WI38 (cell line): Measurements from ENCODE around the gene KRT72.

Experiments used
- H3K4me3 ChIP-seq: 2 replicates; pipeline ENCODE4 v1.5.1; 2011; ENCODE audit warnings: low read depth, mild to moderate bottlenecking, control low read depth, low read length
- TF ChIP-seq, protein P1 (sequence below): IDR thresholded peaks from 2 replicates; pipeline ENCODE4 v1.5.1; 2012; ENCODE audit warnings: low read depth, mild to moderate bottlenecking, control low read depth, low read length

The KRT72 gene

DNA sequence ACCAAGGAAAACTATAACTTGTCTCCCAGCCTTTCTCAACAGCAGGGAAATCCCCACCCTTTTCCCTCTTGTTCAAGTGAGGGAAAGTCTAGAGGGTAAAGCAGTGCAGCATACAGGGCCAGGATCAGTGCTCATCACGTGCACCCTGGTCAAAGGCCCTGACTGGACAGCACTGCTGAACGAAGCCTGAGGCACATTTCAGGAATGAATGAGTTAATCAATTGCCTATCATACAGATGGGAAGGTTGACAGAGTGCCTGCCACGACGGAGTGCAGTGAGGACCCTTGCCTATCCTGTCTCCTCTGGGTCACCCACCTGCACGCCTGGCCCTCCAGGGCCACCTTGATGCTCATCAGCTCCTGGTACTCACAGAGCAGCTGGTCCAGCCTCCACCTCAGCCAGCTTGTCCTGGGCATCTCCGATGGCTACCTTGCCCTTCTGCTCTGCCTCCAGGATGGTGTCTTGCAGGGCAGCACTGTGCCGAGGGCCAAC is 28.8 kb upstream of the KRT72 start:
- H3K4me3 ChIP-seq = no peak overlapping the region

DNA sequence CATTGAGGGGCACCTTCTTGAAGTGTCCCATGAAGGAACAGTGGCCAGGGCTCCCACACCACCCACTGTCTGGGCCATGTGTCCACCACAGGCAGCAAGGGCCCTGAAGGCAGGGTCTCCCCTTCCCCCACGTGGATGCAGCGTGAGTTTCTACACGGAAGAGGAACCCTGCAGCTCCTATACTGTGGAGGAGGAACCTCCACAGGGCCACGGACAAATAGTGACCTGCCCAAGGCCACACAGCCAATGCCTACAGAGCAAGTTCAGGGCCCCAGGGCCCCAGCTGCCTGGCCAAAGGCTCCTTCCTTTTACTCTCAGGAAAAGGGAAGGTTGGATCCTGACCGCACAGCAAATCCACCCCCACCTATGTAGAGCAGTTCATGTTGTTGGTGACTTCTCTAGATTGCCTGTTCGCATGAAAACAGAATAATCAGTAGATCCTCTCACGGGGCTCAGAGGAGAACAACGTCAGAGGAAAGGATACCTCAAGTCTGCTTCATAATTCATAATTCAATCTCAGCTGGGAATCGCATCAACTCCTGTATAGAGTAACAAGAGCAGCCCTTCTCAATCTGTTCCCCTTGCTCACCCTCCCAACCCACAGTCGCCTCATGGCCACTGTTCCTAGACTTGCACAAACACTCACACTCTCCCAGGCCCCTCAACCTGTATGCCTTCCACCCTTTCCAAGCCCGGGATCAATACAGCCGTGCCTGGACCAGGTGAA is 28.2 kb upstream of the KRT72 start:
- TF ChIP-seq, protein P1, sequence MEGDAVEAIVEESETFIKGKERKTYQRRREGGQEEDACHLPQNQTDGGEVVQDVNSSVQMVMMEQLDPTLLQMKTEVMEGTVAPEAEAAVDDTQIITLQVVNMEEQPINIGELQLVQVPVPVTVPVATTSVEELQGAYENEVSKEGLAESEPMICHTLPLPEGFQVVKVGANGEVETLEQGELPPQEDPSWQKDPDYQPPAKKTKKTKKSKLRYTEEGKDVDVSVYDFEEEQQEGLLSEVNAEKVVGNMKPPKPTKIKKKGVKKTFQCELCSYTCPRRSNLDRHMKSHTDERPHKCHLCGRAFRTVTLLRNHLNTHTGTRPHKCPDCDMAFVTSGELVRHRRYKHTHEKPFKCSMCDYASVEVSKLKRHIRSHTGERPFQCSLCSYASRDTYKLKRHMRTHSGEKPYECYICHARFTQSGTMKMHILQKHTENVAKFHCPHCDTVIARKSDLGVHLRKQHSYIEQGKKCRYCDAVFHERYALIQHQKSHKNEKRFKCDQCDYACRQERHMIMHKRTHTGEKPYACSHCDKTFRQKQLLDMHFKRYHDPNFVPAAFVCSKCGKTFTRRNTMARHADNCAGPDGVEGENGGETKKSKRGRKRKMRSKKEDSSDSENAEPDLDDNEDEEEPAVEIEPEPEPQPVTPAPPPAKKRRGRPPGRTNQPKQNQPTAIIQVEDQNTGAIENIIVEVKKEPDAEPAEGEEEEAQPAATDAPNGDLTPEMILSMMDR = no peak
- H3K4me3 ChIP-seq = no peak overlapping the region

More for the DNA sequence above, 28.8 kb upstream of the KRT72 start:
- TF ChIP-seq, protein P1 = no peak

DNA sequence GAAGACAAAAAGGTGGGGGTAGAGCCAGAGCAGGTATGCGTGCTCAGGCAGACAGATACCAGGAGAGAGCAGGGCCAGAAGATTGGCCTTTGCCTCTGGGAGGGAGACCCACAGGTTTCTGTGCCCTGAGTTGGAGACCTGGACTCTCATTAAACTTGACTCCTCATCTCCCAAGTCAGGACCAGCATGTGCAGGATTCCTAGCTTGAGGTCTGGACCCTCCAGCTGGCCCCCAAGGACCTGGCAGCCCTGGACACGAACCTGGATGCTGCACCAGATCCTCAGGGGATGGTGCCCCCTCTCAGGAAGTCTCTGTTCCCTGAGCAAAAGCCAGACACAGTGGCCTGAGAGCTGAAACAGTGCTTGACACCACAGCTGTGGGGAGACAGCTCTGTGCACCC is 27.6 kb upstream of the KRT72 start:
- TF ChIP-seq, protein P1 = no peak
- H3K4me3 ChIP-seq = no peak overlapping the region

DNA sequence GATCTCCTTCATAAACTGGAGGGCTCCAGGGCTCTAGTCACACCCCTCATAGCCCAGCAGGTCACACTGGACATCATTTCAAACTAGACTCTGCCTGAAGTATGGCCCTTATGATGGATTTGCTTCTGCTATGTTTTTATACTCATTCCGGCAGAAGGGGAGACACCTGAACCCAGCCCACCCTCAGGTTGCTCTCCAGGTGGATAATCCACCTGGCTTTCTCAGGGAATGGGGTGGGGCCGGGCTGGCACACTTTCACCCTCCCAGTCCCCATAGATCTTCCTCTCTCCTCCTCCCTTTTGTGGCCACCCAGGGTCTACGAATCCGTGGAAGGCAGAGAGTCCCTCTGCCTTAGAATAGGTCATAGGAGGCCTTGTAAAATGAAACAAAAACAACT is 26.8 kb upstream of the KRT72 start:
- H3K4me3 ChIP-seq = no peak overlapping the region
- TF ChIP-seq, protein P1 = no peak

DNA sequence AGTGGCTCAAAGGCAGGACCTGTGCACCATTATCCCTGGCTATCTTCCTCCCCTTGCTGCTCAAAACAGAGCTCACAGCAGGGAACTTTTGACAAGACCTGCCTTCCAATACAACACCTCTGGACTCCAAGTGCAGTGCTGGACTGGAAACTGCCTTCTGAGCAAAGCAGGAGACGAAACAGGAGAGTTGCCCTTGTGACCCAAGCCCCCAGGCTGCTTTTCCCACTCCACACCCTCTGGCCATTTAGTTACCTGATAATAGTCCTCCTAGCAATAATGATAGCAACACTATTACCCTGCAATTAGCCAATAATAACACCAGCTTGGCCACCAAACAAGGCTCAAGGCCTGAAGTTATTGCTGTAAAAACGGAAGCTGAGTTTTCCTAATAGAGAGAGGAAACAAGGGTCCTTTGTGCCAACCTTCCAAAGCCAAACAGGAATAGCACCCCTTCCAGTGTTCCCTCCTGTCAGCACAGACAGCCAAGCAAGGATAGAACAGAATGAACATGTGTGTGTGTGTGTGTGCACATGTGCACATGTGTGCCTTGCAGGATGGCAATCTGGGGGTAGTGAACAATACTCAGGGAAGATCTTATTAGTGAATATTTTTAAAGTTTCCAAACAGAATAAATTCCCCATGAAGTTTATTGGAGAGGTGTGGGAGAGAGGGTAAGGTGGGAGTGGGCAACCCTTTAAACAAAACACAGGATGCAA is 26.3 kb upstream of the KRT72 start:
- H3K4me3 ChIP-seq = no peak overlapping the region

DNA sequence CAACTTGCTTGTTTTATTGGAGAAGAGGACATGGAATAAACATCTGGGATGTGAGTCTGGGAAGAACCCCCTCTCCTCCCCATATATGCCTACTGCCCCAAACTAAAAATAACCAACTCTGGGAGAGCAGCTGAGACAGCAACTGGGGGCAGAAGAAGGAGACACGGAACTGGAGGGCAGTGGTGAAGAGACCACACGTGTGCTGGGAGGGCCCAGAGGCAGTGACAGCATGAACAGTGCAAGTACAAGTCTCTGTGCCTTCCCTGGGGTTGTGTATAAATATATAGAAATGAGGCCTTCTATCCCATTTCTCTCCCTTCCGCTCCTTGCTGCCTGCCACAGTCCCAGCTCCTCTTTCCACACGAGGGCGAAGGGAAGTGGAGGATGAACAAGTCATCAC is 21.1 kb upstream of the KRT72 start:
- no peak overlapping the region for H3K4me3 ChIP-seq
- TF ChIP-seq, protein P1 = no peak

More for the DNA sequence above, 26.3 kb upstream of the KRT72 start:
- TF ChIP-seq, protein P1 = no peak

DNA sequence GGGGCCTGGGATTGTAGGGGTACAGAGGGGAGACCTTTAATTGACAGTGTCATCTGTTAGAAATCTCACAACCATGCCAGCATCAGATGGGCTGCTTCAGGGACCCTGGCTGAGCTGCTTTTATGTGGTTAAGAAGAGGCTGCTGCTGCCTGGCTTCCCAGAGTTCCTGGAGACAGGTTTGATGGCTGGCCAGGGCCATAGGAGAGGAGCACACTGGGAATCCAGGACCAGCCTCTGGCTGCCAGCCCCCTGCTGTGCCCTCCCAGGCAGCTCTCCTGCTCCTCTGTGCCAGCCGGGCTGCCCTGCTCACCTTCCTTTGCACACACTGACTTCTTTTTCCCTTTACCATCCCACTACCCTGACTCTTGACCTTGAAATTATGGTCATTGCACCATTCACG is 17.6 kb upstream of the KRT72 start:
- TF ChIP-seq, protein P1 = no peak
- no peak overlapping the region for H3K4me3 ChIP-seq
